NCI-H2107 treated with DMSO at 0.1 percent for 48 hours (cell line): Measurements from ENCODE around the gene GLTP.

ENCODE experiments used
- DNase-seq: peaks from one replicate; lab custom pipeline; 2025; ENCODE audit not compliant: unreplicated experiment; lab: John Stamatoyannopoulos, UW

GLTP gene

GRCh38 chr12:109844983-109845823 lies 35.1 kb downstream of the GLTP start:
- DNase-seq, result peak; percentile 53

GRCh38 chr12:109844091-109844490 lies 36.2 kb downstream of the GLTP start:
- no peak for DNase-seq

- DNase-seq, result no peak
Measured at GRCh38 chr12:109842021-109842420, 38.3 kb downstream of the GLTP start.

GRCh38 chr12:109841356-109841755 lies 39.0 kb downstream of the GLTP start:
- DNase-seq, result no peak

GRCh38 chr12:109840305-109841074 lies 39.9 kb downstream of the GLTP start:
- peak; percentile 24 for DNase-seq

- DNase-seq, result no peak
Measured at GRCh38 chr12:109839444-109839843, 40.9 kb downstream of the GLTP start.

- DNase-seq, result no peak
Measured at GRCh38 chr12:109836916-109837315, 43.4 kb downstream of the GLTP start.

- no peak for DNase-seq
Measured at GRCh38 chr12:109835827-109836226, 44.5 kb downstream of the GLTP start.

GRCh38 chr12:109833307-109834189 lies 46.8 kb downstream of the GLTP start, which contains the start of gene TRPV4:
Gene TRPV4, minus strand, starts transcription at chr12:109833398. Its CDS starts 18,602 bp downstream, at chr12:109814796.
- no peak for DNase-seq

GRCh38 chr12:109832541-109833306 lies 47.6 kb downstream of the GLTP start:
- no peak for DNase-seq

- DNase-seq, result no peak
Measured at GRCh38 chr12:109831929-109832328, 48.4 kb downstream of the GLTP start.

GRCh38 chr12:109831365-109831764 lies 49.0 kb downstream of the GLTP start:
- DNase-seq, result no peak

GRCh38 chr12:109830718-109831117 lies 49.6 kb downstream of the GLTP start:
- no peak for DNase-seq

- no peak for DNase-seq
Measured at GRCh38 chr12:109830267-109830666, 50.1 kb downstream of the GLTP start.

- no peak for DNase-seq
Measured at GRCh38 chr12:109829667-109830066, 50.7 kb downstream of the GLTP start.

GRCh38 chr12:109828754-109829511 lies 51.4 kb downstream of the GLTP start:
- no peak for DNase-seq

GRCh38 chr12:109827566-109828550 lies 52.5 kb downstream of the GLTP start:
- DNase-seq, result no peak

- no peak for DNase-seq
Measured at GRCh38 chr12:109827080-109827479, 53.3 kb downstream of the GLTP start.
